Measurements from ENCODE around the gene MAML2. TPM values are rescaled to one million over a fixed set of nuclear protein-coding genes. Genes with fewer than 3 reads are reported as not detected.

The MAML2 gene
- total and polyA plus RNA-seq, 4 donors = 0.56 to 2.1 (median 1.4) TPM

DNA sequence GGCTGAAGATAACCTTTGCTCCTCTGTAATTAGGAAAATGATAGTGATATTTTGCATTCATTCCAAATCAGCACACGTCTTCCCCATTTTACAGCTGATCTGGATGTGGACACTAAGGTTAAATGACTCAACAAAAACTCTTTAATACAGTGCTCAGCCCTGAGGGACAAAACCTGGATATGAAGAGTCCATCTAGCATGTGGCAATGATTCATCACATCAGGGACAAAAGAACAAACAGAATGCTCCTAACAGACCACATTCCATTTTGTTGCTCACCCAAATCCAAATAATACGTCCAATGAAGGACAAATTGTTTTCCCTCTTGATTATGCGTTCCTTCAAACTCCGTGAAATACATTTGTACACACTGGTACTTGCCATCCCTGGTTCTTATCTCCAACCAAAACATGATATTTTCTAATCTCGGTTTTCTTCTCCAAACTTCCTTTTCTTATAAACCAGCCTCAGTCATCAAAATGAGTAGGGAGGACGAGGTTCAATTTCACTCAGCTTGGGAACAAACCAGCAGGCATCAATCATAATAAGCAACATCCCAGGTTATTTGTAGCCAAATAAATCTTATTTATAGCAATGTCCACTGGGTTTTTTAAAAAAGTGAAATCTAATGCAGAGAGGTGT lies 365.3 kb downstream of the MAML2 start:
- TF ChIP-seq JUND (IDR thresholded peaks at IDR 0.05) = no peak
- TF ChIP-seq, protein P1, sequence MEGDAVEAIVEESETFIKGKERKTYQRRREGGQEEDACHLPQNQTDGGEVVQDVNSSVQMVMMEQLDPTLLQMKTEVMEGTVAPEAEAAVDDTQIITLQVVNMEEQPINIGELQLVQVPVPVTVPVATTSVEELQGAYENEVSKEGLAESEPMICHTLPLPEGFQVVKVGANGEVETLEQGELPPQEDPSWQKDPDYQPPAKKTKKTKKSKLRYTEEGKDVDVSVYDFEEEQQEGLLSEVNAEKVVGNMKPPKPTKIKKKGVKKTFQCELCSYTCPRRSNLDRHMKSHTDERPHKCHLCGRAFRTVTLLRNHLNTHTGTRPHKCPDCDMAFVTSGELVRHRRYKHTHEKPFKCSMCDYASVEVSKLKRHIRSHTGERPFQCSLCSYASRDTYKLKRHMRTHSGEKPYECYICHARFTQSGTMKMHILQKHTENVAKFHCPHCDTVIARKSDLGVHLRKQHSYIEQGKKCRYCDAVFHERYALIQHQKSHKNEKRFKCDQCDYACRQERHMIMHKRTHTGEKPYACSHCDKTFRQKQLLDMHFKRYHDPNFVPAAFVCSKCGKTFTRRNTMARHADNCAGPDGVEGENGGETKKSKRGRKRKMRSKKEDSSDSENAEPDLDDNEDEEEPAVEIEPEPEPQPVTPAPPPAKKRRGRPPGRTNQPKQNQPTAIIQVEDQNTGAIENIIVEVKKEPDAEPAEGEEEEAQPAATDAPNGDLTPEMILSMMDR (IDR thresholded peaks at IDR 0.05; ENCODE audit: low read depth, low read length, missing input control) = no peak
- TF ChIP-seq YY1 (IDR thresholded peaks at IDR 0.05) = no peak
- TF ChIP-seq EGR1 (IDR thresholded peaks at IDR 0.05; ENCODE audit: low read depth in 2 of 2) = no peak
- TF ChIP-seq TAF1 (conservative IDR thresholded peaks at IDR 0.05) = no peak
- TF ChIP-seq, protein P2, sequence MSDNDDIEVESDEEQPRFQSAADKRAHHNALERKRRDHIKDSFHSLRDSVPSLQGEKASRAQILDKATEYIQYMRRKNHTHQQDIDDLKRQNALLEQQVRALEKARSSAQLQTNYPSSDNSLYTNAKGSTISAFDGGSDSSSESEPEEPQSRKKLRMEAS (IDR thresholded peaks at IDR 0.05) = no peak
- TF ChIP-seq, protein P3, sequence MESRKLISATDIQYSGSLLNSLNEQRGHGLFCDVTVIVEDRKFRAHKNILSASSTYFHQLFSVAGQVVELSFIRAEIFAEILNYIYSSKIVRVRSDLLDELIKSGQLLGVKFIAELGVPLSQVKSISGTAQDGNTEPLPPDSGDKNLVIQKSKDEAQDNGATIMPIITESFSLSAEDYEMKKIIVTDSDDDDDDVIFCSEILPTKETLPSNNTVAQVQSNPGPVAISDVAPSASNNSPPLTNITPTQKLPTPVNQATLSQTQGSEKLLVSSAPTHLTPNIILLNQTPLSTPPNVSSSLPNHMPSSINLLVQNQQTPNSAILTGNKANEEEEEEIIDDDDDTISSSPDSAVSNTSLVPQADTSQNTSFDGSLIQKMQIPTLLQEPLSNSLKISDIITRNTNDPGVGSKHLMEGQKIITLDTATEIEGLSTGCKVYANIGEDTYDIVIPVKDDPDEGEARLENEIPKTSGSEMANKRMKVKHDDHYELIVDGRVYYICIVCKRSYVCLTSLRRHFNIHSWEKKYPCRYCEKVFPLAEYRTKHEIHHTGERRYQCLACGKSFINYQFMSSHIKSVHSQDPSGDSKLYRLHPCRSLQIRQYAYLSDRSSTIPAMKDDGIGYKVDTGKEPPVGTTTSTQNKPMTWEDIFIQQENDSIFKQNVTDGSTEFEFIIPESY (IDR thresholded peaks at IDR 0.05) = no peak
- no peak for TF ChIP-seq FOXA2 (IDR thresholded peaks at IDR 0.05)
- no peak for TF ChIP-seq NR2F2 (IDR thresholded peaks at IDR 0.05)
- TF ChIP-seq RXRA (IDR thresholded peaks at IDR 0.05) = no peak
- no peak for TF ChIP-seq GABPA (IDR thresholded peaks at IDR 0.05 in 1 of 2, conservative IDR thresholded peaks at IDR 0.05 in 1 of 2)
- TF ChIP-seq, protein P4, sequence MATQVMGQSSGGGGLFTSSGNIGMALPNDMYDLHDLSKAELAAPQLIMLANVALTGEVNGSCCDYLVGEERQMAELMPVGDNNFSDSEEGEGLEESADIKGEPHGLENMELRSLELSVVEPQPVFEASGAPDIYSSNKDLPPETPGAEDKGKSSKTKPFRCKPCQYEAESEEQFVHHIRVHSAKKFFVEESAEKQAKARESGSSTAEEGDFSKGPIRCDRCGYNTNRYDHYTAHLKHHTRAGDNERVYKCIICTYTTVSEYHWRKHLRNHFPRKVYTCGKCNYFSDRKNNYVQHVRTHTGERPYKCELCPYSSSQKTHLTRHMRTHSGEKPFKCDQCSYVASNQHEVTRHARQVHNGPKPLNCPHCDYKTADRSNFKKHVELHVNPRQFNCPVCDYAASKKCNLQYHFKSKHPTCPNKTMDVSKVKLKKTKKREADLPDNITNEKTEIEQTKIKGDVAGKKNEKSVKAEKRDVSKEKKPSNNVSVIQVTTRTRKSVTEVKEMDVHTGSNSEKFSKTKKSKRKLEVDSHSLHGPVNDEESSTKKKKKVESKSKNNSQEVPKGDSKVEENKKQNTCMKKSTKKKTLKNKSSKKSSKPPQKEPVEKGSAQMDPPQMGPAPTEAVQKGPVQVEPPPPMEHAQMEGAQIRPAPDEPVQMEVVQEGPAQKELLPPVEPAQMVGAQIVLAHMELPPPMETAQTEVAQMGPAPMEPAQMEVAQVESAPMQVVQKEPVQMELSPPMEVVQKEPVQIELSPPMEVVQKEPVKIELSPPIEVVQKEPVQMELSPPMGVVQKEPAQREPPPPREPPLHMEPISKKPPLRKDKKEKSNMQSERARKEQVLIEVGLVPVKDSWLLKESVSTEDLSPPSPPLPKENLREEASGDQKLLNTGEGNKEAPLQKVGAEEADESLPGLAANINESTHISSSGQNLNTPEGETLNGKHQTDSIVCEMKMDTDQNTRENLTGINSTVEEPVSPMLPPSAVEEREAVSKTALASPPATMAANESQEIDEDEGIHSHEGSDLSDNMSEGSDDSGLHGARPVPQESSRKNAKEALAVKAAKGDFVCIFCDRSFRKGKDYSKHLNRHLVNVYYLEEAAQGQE (IDR thresholded peaks at IDR 0.05) = no peak
- TF ChIP-seq, protein P5, sequence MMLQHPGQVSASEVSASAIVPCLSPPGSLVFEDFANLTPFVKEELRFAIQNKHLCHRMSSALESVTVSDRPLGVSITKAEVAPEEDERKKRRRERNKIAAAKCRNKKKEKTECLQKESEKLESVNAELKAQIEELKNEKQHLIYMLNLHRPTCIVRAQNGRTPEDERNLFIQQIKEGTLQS (IDR thresholded peaks at IDR 0.05) = no peak
- no peak for TF ChIP-seq RAD21 (IDR thresholded peaks at IDR 0.05)
- no peak for TF ChIP-seq HNF4G (IDR thresholded peaks at IDR 0.05)
- no peak for TF ChIP-seq HNF4A (conservative IDR thresholded peaks at IDR 0.05)
- no peak for TF ChIP-seq SP1 (IDR thresholded peaks at IDR 0.05)
- no peak for TF ChIP-seq FOXA1 (IDR thresholded peaks at IDR 0.05)
- 67% methylated on average over 6 of the region's 6 CpGs for WGBS

More for the DNA sequence above, 365.3 kb downstream of the MAML2 start:
- no peaks in the 10 kb centered on the region for H3K27me3 ChIP-seq (ENCODE audit: control insufficient read depth in 4 of 4, insufficient read depth in 4 of 4, low read length in 3 of 4)
- no peaks in the 10 kb centered on the region for H3K9me3 ChIP-seq (ENCODE audit: control insufficient read depth in 4 of 4, low read length in 3 of 4)
- no peak overlapping the region for H3K9ac ChIP-seq (ENCODE audit: low read depth in 1 of 2, low read length in 2 of 2)
- H3K4me3 ChIP-seq (ENCODE audit: low read depth in 1 of 3, low read length in 3 of 3) = no peak overlapping the region
- no peaks in the 10 kb centered on the region for H3K4me1 ChIP-seq (ENCODE audit: control insufficient read depth in 4 of 4, insufficient read depth in 4 of 4, low read length in 3 of 4)
- DNase-seq (ENCODE audit: low spot score) = no peak
- H3K27ac ChIP-seq (ENCODE audit: low read depth in 1 of 2, low read length in 2 of 2) = no peak overlapping the region
- H3K36me3 ChIP-seq (ENCODE audit: control insufficient read depth in 4 of 4, insufficient read depth in 3 of 4, low read depth in 1 of 4, low read length in 3 of 4) = peaks cover 0 to 7% (median 0%) of the 10 kb centered on the region in 4 donors

Measured in liver (tissue), 9 donors.